Lower leg skin (tissue), 3 donors: ENCODE measurements around the gene PCYT2.

Experiments
- POLR2A ChIP-seq, 2 donors: fragments of 450-650 bp; IDR thresholded peaks; one replicate each; pipeline ENCODE4 v1.6.1; 2016 to 2017; ENCODE audit warnings: antibody characterized with exemption in 2 of 2, mild to moderate bottlenecking in 1 of 2, moderate library complexity in 1 of 2
- TF ChIP-seq, protein P1 (sequence below), 3 donors: fragments of 450-650 bp; IDR thresholded peaks; one replicate each; pipeline ENCODE4 v1.5.1; 2016; ENCODE audit warnings: antibody characterized with exemption in 3 of 3, mild to moderate bottlenecking in 3 of 3, moderate library complexity in 2 of 3

GRCh38 chr17:81958633-81959342 lies 47.6 kb upstream of the PCYT2 start:
- TF ChIP-seq, protein P1, sequence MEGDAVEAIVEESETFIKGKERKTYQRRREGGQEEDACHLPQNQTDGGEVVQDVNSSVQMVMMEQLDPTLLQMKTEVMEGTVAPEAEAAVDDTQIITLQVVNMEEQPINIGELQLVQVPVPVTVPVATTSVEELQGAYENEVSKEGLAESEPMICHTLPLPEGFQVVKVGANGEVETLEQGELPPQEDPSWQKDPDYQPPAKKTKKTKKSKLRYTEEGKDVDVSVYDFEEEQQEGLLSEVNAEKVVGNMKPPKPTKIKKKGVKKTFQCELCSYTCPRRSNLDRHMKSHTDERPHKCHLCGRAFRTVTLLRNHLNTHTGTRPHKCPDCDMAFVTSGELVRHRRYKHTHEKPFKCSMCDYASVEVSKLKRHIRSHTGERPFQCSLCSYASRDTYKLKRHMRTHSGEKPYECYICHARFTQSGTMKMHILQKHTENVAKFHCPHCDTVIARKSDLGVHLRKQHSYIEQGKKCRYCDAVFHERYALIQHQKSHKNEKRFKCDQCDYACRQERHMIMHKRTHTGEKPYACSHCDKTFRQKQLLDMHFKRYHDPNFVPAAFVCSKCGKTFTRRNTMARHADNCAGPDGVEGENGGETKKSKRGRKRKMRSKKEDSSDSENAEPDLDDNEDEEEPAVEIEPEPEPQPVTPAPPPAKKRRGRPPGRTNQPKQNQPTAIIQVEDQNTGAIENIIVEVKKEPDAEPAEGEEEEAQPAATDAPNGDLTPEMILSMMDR (IDR thresholded peaks at IDR 0.05): no peak
- TF ChIP-seq POLR2A (IDR thresholded peaks at IDR 0.05): no peak
